H1 (cell line): ENCODE results near the gene EEF1AKMT1. TPM values are rescaled to one million over a fixed set of nuclear protein-coding genes. Genes with fewer than 3 reads are reported as not detected.

Experiments used
- CTCF ChIA-PET: fragments of 300-600 bp; sonication (Branson Sonifier 250); formaldehyde crosslinking; loops from one replicate; lab custom pipeline; 2021; ENCODE audit not compliant: partially characterized antibody; lab: Charles Lee
- POLR2A ChIA-PET: fragments of 300-600 bp; sonication (Branson Sonifier 250); formaldehyde crosslinking; loops from one replicate; lab custom pipeline; 2021; ENCODE audit warnings: inconsistent platforms; ENCODE audit not compliant: partially characterized antibody; lab: Charles Lee
- DNase-seq, 2 experiments: peaks; one replicate each; pipeline versions ENCODE4 v3.0.0 to v3.0.0-alpha.2; 2010 to 2022; ENCODE audit warnings: low spot score in 2 of 2, low read depth in 1 of 2, mixed read lengths in 1 of 2
- FAIRE-seq: peaks from 2 replicates; lab custom pipeline; 2011; peaks lifted over from hg19 to GRCh38; lab: Jason Lieb, UNC
- H2AFZ ChIP-seq: 2 replicates; pipeline ENCODE4 v1.8.1; 2012; ENCODE audit warnings: low read length, inconsistent platforms
- H2AK5ac ChIP-seq: 2 replicates; pipeline ENCODE4 v1.6.1; 2013; ENCODE audit warnings: low read depth, low read length
- H2BK120ac ChIP-seq: replicated peaks from 2 replicates; pipeline ENCODE3; 2013; ENCODE audit warnings: low read depth, low read length, inconsistent platforms
- H2BK12ac ChIP-seq: 2 replicates; pipeline ENCODE4 v1.6.1; 2013; ENCODE audit warnings: low read depth, low read length
- H2BK15ac ChIP-seq: 2 replicates; pipeline ENCODE4 v1.6.1; 2013; ENCODE audit warnings: low read length
- H2BK20ac ChIP-seq: 2 replicates; pipeline ENCODE4 v1.6.1; 2013; ENCODE audit warnings: low read length
- H2BK5ac ChIP-seq: 2 replicates; pipeline ENCODE4 v1.6.1; 2013; ENCODE audit warnings: low read depth, low read length
- H3K14ac ChIP-seq: 2 replicates; pipeline ENCODE4 v1.6.1; 2013; ENCODE audit warnings: inconsistent platforms; ENCODE audit not compliant: insufficient read length
- H3K18ac ChIP-seq: 2 replicates; pipeline ENCODE4 v1.6.1; 2013; ENCODE audit warnings: low read length; ENCODE audit errors: extremely low read depth
- H3K23ac ChIP-seq: 2 replicates; pipeline ENCODE4 v1.6.1; 2013; ENCODE audit warnings: inconsistent platforms; ENCODE audit not compliant: insufficient read length
- H3K23me2 ChIP-seq: 2 replicates; pipeline ENCODE4 v1.6.1; 2013; ENCODE audit warnings: low read depth, low read length
- H3K27ac ChIP-seq: 2 replicates; pipeline ENCODE4 v1.6.1; 2011; ENCODE audit warnings: low read depth, low read length, inconsistent platforms
- H3K27me3 ChIP-seq, 4 experiments: replicated peaks in 1 of 4; 1 replicate in 1 of 4; 2 replicates in 3 of 4; pipeline versions ENCODE4 v1.6.1 to v1.8.1; 2011 to 2013; ENCODE audit warnings: low read length in 3 of 4, mild to moderate bottlenecking in 3 of 4, inconsistent platforms in 2 of 4, mixed read lengths in 2 of 4, moderate library complexity in 1 of 4; ENCODE audit not compliant: control insufficient read depth in 3 of 4, insufficient read depth in 3 of 4; ENCODE audit errors: extremely low read depth in 1 of 4
- H3K36me3 ChIP-seq, 4 experiments: 2 replicates each; pipeline versions ENCODE4 v1.6.1 to v1.8.1; 2011 to 2013; ENCODE audit warnings: mild to moderate bottlenecking in 4 of 4, low read length in 3 of 4, moderate library complexity in 2 of 4, control low read depth in 1 of 4, inconsistent platforms in 1 of 4; ENCODE audit not compliant: insufficient read depth in 4 of 4, control insufficient read depth in 2 of 4
- H3K4ac ChIP-seq: replicated peaks from 2 replicates; pipeline ENCODE3; 2013; ENCODE audit warnings: low read length, low read depth, mixed read lengths, inconsistent platforms; ENCODE audit not compliant: insufficient read length
- H3K4me1 ChIP-seq, 4 experiments: replicated peaks in 1 of 4; 1 replicate in 1 of 4; 2 replicates in 3 of 4; pipeline versions ENCODE4 v1.6.1 to v1.8.1; 2011 to 2013; ENCODE audit warnings: low read length in 3 of 4, inconsistent platforms in 2 of 4, mixed read lengths in 1 of 4; ENCODE audit not compliant: insufficient read depth in 4 of 4, control insufficient read depth in 3 of 4
- H3K4me2 ChIP-seq, 2 experiments: 2 replicates each; pipeline versions ENCODE4 v1.6.1 to v1.8.1; 2011 to 2013; ENCODE audit warnings: low read depth in 2 of 2, low read length in 2 of 2, control low read depth in 1 of 2, inconsistent platforms in 1 of 2, mild to moderate bottlenecking in 1 of 2; ENCODE audit not compliant: insufficient read depth in 1 of 2
- H3K4me3 ChIP-seq, 4 experiments: fragments of 200-600, 300-600 bp in 1 of 4; sonication (generic), shearing (Covaris generic), sonication (Bioruptor Twin) in 1 of 4; 2 replicates each; pipeline versions ENCODE4 v1.5.1 to v1.8.1; 2011 to 2016; ENCODE audit warnings: low read length in 4 of 4, low read depth in 3 of 4, control low read depth in 2 of 4, inconsistent platforms in 2 of 4, mild to moderate bottlenecking in 2 of 4, mixed read lengths in 1 of 4, moderate library complexity in 1 of 4; ENCODE audit not compliant: insufficient read depth in 2 of 4; ENCODE audit errors: extremely low read depth in 1 of 4
- H3K56ac ChIP-seq: replicated peaks from 2 replicates; pipeline ENCODE3; 2013; ENCODE audit warnings: low read depth, mild to moderate bottlenecking, mixed read lengths, low read length, inconsistent platforms; ENCODE audit not compliant: insufficient read length
- H3K79me1 ChIP-seq: 2 replicates; pipeline ENCODE4 v1.6.1; 2013; ENCODE audit warnings: low read depth, low read length, control low read depth
- H3K79me2 ChIP-seq, 2 experiments: 2 replicates each; pipeline versions ENCODE4 v1.6.1 to v1.8.1; 2012 to 2013; ENCODE audit warnings: low read length in 2 of 2, mild to moderate bottlenecking in 2 of 2, inconsistent platforms in 1 of 2; ENCODE audit not compliant: insufficient read depth in 2 of 2, control insufficient read depth in 1 of 2
- H3K9ac ChIP-seq, 4 experiments: replicated peaks in 1 of 4; 1 replicate in 1 of 4; 2 replicates in 3 of 4; pipeline versions ENCODE4 v1.6.1 to v1.8.1; 2011 to 2013; ENCODE audit warnings: low read depth in 3 of 4, low read length in 3 of 4, control low read depth in 2 of 4, mild to moderate bottlenecking in 2 of 4, moderate library complexity in 2 of 4, inconsistent platforms in 1 of 4; ENCODE audit errors: extremely low read depth in 1 of 4
- H3K9me3 ChIP-seq, 2 experiments: 2 replicates each; pipeline versions ENCODE4 v1.6.1 to v1.8.1; 2012 to 2013; ENCODE audit warnings: mild to moderate bottlenecking in 2 of 2, moderate library complexity in 2 of 2, control low read depth in 1 of 2, inconsistent platforms in 1 of 2, low read depth in 1 of 2, low read length in 1 of 2, mixed read lengths in 1 of 2; ENCODE audit not compliant: insufficient read depth in 2 of 2
- H4K20me1 ChIP-seq, 2 experiments: replicated peaks in 1 of 2; 2 replicates each; pipeline versions ENCODE3 to v1.8.1; 2011 to 2013; ENCODE audit warnings: inconsistent platforms in 2 of 2, low read length in 2 of 2, mild to moderate bottlenecking in 1 of 2; ENCODE audit not compliant: insufficient read depth in 2 of 2, control insufficient read depth in 1 of 2
- H4K5ac ChIP-seq: 2 replicates; pipeline ENCODE4 v1.6.1; 2013; ENCODE audit warnings: low read length, low read depth, mixed read lengths, inconsistent platforms; ENCODE audit not compliant: insufficient read length
- H4K8ac ChIP-seq: 2 replicates; pipeline ENCODE4 v1.8.0; 2013; ENCODE audit warnings: mild to moderate bottlenecking, moderate library complexity, low read length, inconsistent platforms; ENCODE audit not compliant: insufficient read depth; ENCODE audit errors: extremely low read depth
- H4K91ac ChIP-seq: replicated peaks from 2 replicates; pipeline ENCODE3; 2013; ENCODE audit warnings: low read length, mixed read lengths, inconsistent platforms; ENCODE audit not compliant: insufficient read length
- JUND ChIP-seq: IDR thresholded peaks from 2 replicates; pipeline ENCODE4 v1.6.1; 2011; ENCODE audit warnings: mild to moderate bottlenecking, improper control_type of control experiment, low read length
- MAX ChIP-seq: IDR thresholded peaks from 2 replicates; pipeline ENCODE4 v1.6.1; 2012; ENCODE audit warnings: inconsistent platforms
- RFX5 ChIP-seq: IDR thresholded peaks from 2 replicates; pipeline ENCODE4 v1.6.1; 2011; ENCODE audit warnings: low read depth, low read length, improper control_type of control experiment, borderline replicate concordance
- SP1 ChIP-seq: IDR thresholded peaks from 2 replicates; pipeline ENCODE4 v1.6.1; 2011; ENCODE audit warnings: low read depth, low read length
- SP2 ChIP-seq: IDR thresholded peaks from 2 replicates; pipeline ENCODE4 v1.6.1; 2012; ENCODE audit warnings: mild to moderate bottlenecking, low read length, inconsistent platforms
- SP4 ChIP-seq: IDR thresholded peaks from 2 replicates; pipeline ENCODE4 v1.6.1; 2012; ENCODE audit warnings: low read length, inconsistent platforms
- SRF ChIP-seq: IDR thresholded peaks from 2 replicates; pipeline ENCODE4 v1.6.1; 2011; ENCODE audit warnings: mild to moderate bottlenecking, low read depth, low read length, moderate library complexity
- SUZ12 ChIP-seq: fragments of 200-600 bp; sonication (generic); IDR thresholded peaks from 2 replicates; pipeline ENCODE4 v1.6.1; 2012; ENCODE audit warnings: mild to moderate bottlenecking, inconsistent platforms, low read length, moderate library complexity, mixed read lengths
- TAF1 ChIP-seq: IDR thresholded peaks from 2 replicates; pipeline ENCODE4 v1.6.1; 2011; ENCODE audit warnings: mild to moderate bottlenecking, low read depth, low read length
- TEAD4 ChIP-seq: IDR thresholded peaks from 2 replicates; pipeline ENCODE4 v1.6.1; 2012; ENCODE audit warnings: low read depth, low read length, inconsistent platforms, mixed read lengths
- WGBS, 2 experiments: shearing (Covaris generic) in 1 of 2; methylation state at CpG; one replicate each; pipeline versions ENCODE4 v1.1.6 to v1.1.7; 2013 to 2015; ENCODE audit warnings: low lambda C conversion rate in 2 of 2, mixed read lengths in 2 of 2, inconsistent platforms in 1 of 2, low coverage in 1 of 2, missing lambda C conversion rate in 1 of 2; ENCODE audit not compliant: insufficient replicate concordance in 2 of 2, insufficient coverage in 1 of 2, insufficient read length in 1 of 2; ENCODE audit errors: extremely low coverage in 1 of 2, missing lambda C conversion rate in 1 of 2; 5-methylcytosine and 5-hydroxymethylcytosine counted together
- polyA plus RNA-seq, 7 experiments: library from polyadenylated mRNA; depleted of rRNA in 3 of 7; stranded (reverse) in 5 of 7; unstranded in 2 of 7; fragments of >200 nt in 5 of 7; fragments of 200-250 nt in 2 of 7; gene quantifications; 1 replicate in 5 of 7; 2 replicates in 1 of 7; 4 replicates in 1 of 7; pipeline versions ENCODE4 v1.2.1 to v1.2.3, GENCODE V29; 2011 to 2013; ENCODE audit warnings: missing spikeins in 2 of 7, mixed read lengths in 2 of 7
- total RNA-seq: library from RNA; stranded (reverse); fragmentation: NEBNext Ultra II Directional; extraction: Animal tissue kit (Norgen Biotek cat#: 25700); gene quantifications from 2 replicates; pipeline ENCODE4 v1.2.1, GENCODE V29; 2021

EEF1AKMT1 gene
- total and polyA plus RNA-seq, 2 of the 8 experiments (the other 6 are each of a cell fraction or from before 2014, with no cell fraction given): 3.1 to 4.1 TPM

GRCh38 chr13:20715330-20715712 is 58.4 kb downstream of the EEF1AKMT1 start:
- H3K23ac ChIP-seq: no peak overlapping the region
- no peak overlapping the region for H3K18ac ChIP-seq
- H3K14ac ChIP-seq: no peak overlapping the region
- H3K36me3 ChIP-seq: no peaks in the 10 kb centered on the region
- H3K27me3 ChIP-seq: peaks cover 0 to 5% (median 1%) of the 10 kb centered on the region in 4 experiments; a peak in 4 of 7 replicates
- FAIRE-seq: no peak
- no peak overlapping the region for H2BK20ac ChIP-seq
- no peak overlapping the region; the same call in 1 of the 2 replicates for H2AK5ac ChIP-seq
- no peak overlapping the region for H2BK120ac ChIP-seq
- H3K4me3 ChIP-seq: no peak overlapping the region
- H3K79me1 ChIP-seq: no peaks in the 10 kb centered on the region
- H3K79me2 ChIP-seq: no peaks in the 10 kb centered on the region
- H4K5ac ChIP-seq: no peak overlapping the region
- DNase-seq: no peak
- H3K9ac ChIP-seq: no peak overlapping the region
- no peak overlapping the region for H3K27ac ChIP-seq
- peaks cover 2 to 9% (median 6%) of the 10 kb centered on the region in 4 experiments; a peak in 4 of 7 replicates for H3K4me1 ChIP-seq
- TF ChIP-seq SP1 (no peak), JUND (no peak), MAX (no peak), TEAD4 (no peak), SP2 (no peak), SRF (no peak), RFX5 (no peak), SUZ12 (no peak), SP4 (no peak), TAF1 (no peak)
- no peak overlapping the region for H4K91ac ChIP-seq
- no peak overlapping the region for H2BK5ac ChIP-seq
- ChIA-PET POLR2A (interaction anchor here (1.3 kb wide), 1 partner anchor 58 kb away, joined by 3 read pairs; the partner anchor contains the start of gene EEF1AKMT1), CTCF (interaction anchor here (0.9 to 2.8 kb wide), 8 partner anchors 9 to 341 kb away, joined by 3 to 13 read pairs (median 4); partner anchors contain the start of gene IL17D)
- 92% methylated on average over 6 of the region's 6 CpGs; no CpG with 5 or more reads in 1 of the 2 experiments for WGBS, 2 experiments
- H3K9me3 ChIP-seq: no peaks in the 10 kb centered on the region; a peak in 1 of 4 replicates
- peaks cover 9% of the 10 kb centered on the region; the same call in 1 of the 2 replicates for H3K23me2 ChIP-seq
- no peak overlapping the region for H3K4me2 ChIP-seq
- H3K4ac ChIP-seq: no peak overlapping the region
- no peak overlapping the region for H2BK12ac ChIP-seq
- no peak overlapping the region for H3K56ac ChIP-seq
- no peak overlapping the region for H2BK15ac ChIP-seq
- H4K20me1 ChIP-seq: peaks cover 0 to 5% of the 10 kb centered on the region in 2 experiments
- no peak overlapping the region for H4K8ac ChIP-seq
- H2AFZ ChIP-seq: no peak overlapping the region
